ENCODE data around the gene LTK. TPM values are rescaled to one million over a fixed set of nuclear protein-coding genes. Genes with fewer than 3 reads are reported as not detected.

LTK gene
- total RNA-seq, 2 experiments from 2014 or later: 0.29 to 0.34 TPM

GRCh38 chr15:41494190-41494921, 19.3 kb downstream of the LTK start:
- intact Hi-C loops (cut with micrococcal nuclease): loop anchor here (5.0 to 10.0 kb wide), 4 partner anchors 63 to 200 kb away; partner anchors contain the start of genes NUSAP1, OIP5, RTF1 and TYRO3
- POLR2A ChIA-PET: interaction anchor here (0.7 kb wide), 1 partner anchor 8 kb away, joined by 4 read pairs; no protein-coding TSS in a partner anchor
- H3K4me3 Mint-ChIP-seq: peak overlapping the region; percentile 61
- peaks cover 39% of the 10 kb centered on the region for H3K27me3 Mint-ChIP-seq
- H3K4me1 Mint-ChIP-seq (ENCODE audit: low read depth): peaks cover 30% of the 10 kb centered on the region
- peaks cover 3% of the 10 kb centered on the region for H3K9me3 Mint-ChIP-seq
- DNase-seq: peak; percentile 60
- H3K36me3 Mint-ChIP-seq: peaks cover 3% of the 10 kb centered on the region
- no peak overlapping the region for H3K27ac Mint-ChIP-seq
- CTCF ChIA-PET: interaction anchor here (1.9 kb wide), 1 partner anchor 28 kb away, joined by 9 read pairs; no protein-coding TSS in a partner anchor

GRCh38 chr15:41493902-41494189, 19.8 kb downstream of the LTK start:
- CTCF ChIA-PET: interaction anchor here (1.9 kb wide), 1 partner anchor 28 kb away, joined by 9 read pairs; no protein-coding TSS in a partner anchor
- Mint-ChIP-seq H3K27me3 (peaks cover 36% of the 10 kb centered on the region), H3K4me3 (no peak overlapping the region), H3K27ac (no peak overlapping the region), H3K4me1 (ENCODE audit: low read depth) (peaks cover 33% of the 10 kb centered on the region), H3K36me3 (peaks cover 3% of the 10 kb centered on the region), H3K9me3 (peaks cover 3% of the 10 kb centered on the region)
- intact Hi-C loops (cut with micrococcal nuclease): loop anchor here (1.0 to 10.0 kb wide), 6 partner anchors 63 to 479 kb away; partner anchors contain the start of genes CHP1, EHD4, NUSAP1 and OIP5
- POLR2A ChIA-PET: interaction anchor here (0.7 to 0.9 kb wide), 2 partner anchors 8 to 19 kb away, joined by 3 to 4 read pairs; no protein-coding TSS in a partner anchor
- no peak for DNase-seq

- CTCF ChIA-PET: interaction anchor here (1.9 kb wide), 1 partner anchor 27 kb away, joined by 9 read pairs; no protein-coding TSS in a partner anchor
- H3K27me3 Mint-ChIP-seq: peaks cover 31% of the 10 kb centered on the region
- POLR2A ChIA-PET: interaction anchor here (0.6 to 1.4 kb wide), 4 partner anchors 9 to 22 kb away, joined by 3 to 6 read pairs (median 4); no protein-coding TSS in a partner anchor
- H3K4me3 Mint-ChIP-seq: peak within 1 kb of the TSS; percentile 67
- peaks cover 36% of the 10 kb centered on the region for H3K4me1 Mint-ChIP-seq (ENCODE audit: low read depth)
- H3K9me3 Mint-ChIP-seq: peaks cover 3% of the 10 kb centered on the region
- peak within 1 kb of the TSS; percentile 61 for H3K27ac Mint-ChIP-seq
- DNase-seq: peak; percentile 95
- intact Hi-C loops (cut with micrococcal nuclease): loop anchor here (1.0 to 10.0 kb wide), 6 partner anchors 64 to 479 kb away; partner anchors contain the start of genes CHP1, EHD4, NUSAP1 and OIP5
- H3K36me3 Mint-ChIP-seq: peaks cover 3% of the 10 kb centered on the region
Observed at GRCh38 chr15:41493205-41493901, 20.3 kb downstream of the LTK start, which contains the start of gene ITPKA. Gene ITPKA (plus strand): TSS chr15:41493874. CDS start chr15:41493928, 54 bp downstream.

- peaks cover 41% of the 10 kb centered on the region for H3K4me1 Mint-ChIP-seq (ENCODE audit: low read depth)
- POLR2A ChIA-PET: interaction anchor here (0.6 to 1.4 kb wide), 3 partner anchors 11 to 22 kb away, joined by 3 to 6 read pairs (median 5); no protein-coding TSS in a partner anchor
- intact Hi-C loops (cut with micrococcal nuclease): loop anchor here (1.0 to 10.0 kb wide), 6 partner anchors 65 to 480 kb away; partner anchors contain the start of genes CHP1, EHD4, NUSAP1 and OIP5
Observed at GRCh38 chr15:41492597-41493204, 20.9 kb downstream of the LTK start.

GRCh38 chr15:41491889-41492288, 21.7 kb downstream of the LTK start:
- POLR2A ChIA-PET: no interaction called here

More at GRCh38 chr15:41492597-41493204, 20.9 kb downstream of the LTK start:
- peaks cover 3% of the 10 kb centered on the region for H3K9me3 Mint-ChIP-seq
- H3K36me3 Mint-ChIP-seq: peaks cover 4% of the 10 kb centered on the region
- H3K4me3 Mint-ChIP-seq: peak overlapping the region; percentile 67
- CTCF ChIA-PET: interaction anchor here (1.9 kb wide), 1 partner anchor 26 kb away, joined by 9 read pairs; no protein-coding TSS in a partner anchor
- DNase-seq: no peak
- H3K27ac Mint-ChIP-seq: peak overlapping the region; percentile 61
- peaks cover 29% of the 10 kb centered on the region for H3K27me3 Mint-ChIP-seq

GRCh38 chr15:41490355-41490754, 23.3 kb downstream of the LTK start:
- DNase-seq: peak; percentile 71
- CTCF ChIA-PET: interaction anchor here (0.6 to 1.0 kb wide), 2 partner anchors 24 to 89 kb away, joined by 3 to 5 read pairs; no protein-coding TSS in a partner anchor
- Mint-ChIP-seq H3K27me3 (peaks cover 14% of the 10 kb centered on the region), H3K36me3 (peaks cover 4% of the 10 kb centered on the region), H3K27ac (peak overlapping the region; percentile 73), H3K4me3 (peak overlapping the region; percentile 10), H3K9me3 (peaks cover 3% of the 10 kb centered on the region), H3K4me1 (ENCODE audit: low read depth) (peaks cover 42% of the 10 kb centered on the region)
- POLR2A ChIA-PET: no interaction called here
- intact Hi-C loops (cut with micrococcal nuclease): loop anchor here (2.0 to 10.0 kb wide), 7 partner anchors 14 to 204 kb away; partner anchors contain the start of genes MGA, NUSAP1, OIP5 and RTF1

More at GRCh38 chr15:41491889-41492288, 21.7 kb downstream of the LTK start:
- H3K9me3 Mint-ChIP-seq: peaks cover 3% of the 10 kb centered on the region
- H3K36me3 Mint-ChIP-seq: peaks cover 4% of the 10 kb centered on the region
- no peak overlapping the region for H3K4me3 Mint-ChIP-seq
- DNase-seq: no peak
- no peak overlapping the region for H3K27ac Mint-ChIP-seq
- peaks cover 21% of the 10 kb centered on the region for H3K27me3 Mint-ChIP-seq
- peaks cover 42% of the 10 kb centered on the region for H3K4me1 Mint-ChIP-seq (ENCODE audit: low read depth)
- intact Hi-C loops (cut with micrococcal nuclease): loop anchor here (2.0 to 10.0 kb wide), 8 partner anchors 15 to 481 kb away; partner anchors contain the start of genes EHD4, MGA, NUSAP1 and OIP5
- CTCF ChIA-PET: interaction anchor here (0.6 kb wide), 1 partner anchor 26 kb away, joined by 3 read pairs; no protein-coding TSS in a partner anchor

GRCh38 chr15:41489641-41490040, 24.0 kb downstream of the LTK start:
- intact Hi-C loops (cut with micrococcal nuclease): loop anchor here (2.0 to 10.0 kb wide), 7 partner anchors 13 to 205 kb away; partner anchors contain the start of genes MGA, NUSAP1, OIP5 and RTF1
- H3K9me3 Mint-ChIP-seq: peaks cover 3% of the 10 kb centered on the region
- DNase-seq: no peak
- peaks cover 10% of the 10 kb centered on the region for H3K27me3 Mint-ChIP-seq
- H3K27ac Mint-ChIP-seq: peak overlapping the region; percentile 73
- no peak overlapping the region for H3K4me3 Mint-ChIP-seq
- peaks cover 4% of the 10 kb centered on the region for H3K36me3 Mint-ChIP-seq
- POLR2A ChIA-PET: no interaction called here
- H3K4me1 Mint-ChIP-seq (ENCODE audit: low read depth): peaks cover 39% of the 10 kb centered on the region
- CTCF ChIA-PET: no interaction called here

- CTCF ChIA-PET: no interaction called here
- intact Hi-C loops (cut with micrococcal nuclease): no loop called here
- POLR2A ChIA-PET: interaction anchor here (0.5 kb wide), 1 partner anchor 151 kb away, joined by 4 read pairs; no protein-coding TSS in a partner anchor
- H3K4me1 Mint-ChIP-seq (ENCODE audit: low read depth): peaks cover 50% of the 10 kb centered on the region
- DNase-seq: peak; percentile 59
- peak overlapping the region; percentile 20 for H3K4me3 Mint-ChIP-seq
- peaks cover 3% of the 10 kb centered on the region for H3K9me3 Mint-ChIP-seq
- H3K27me3 Mint-ChIP-seq: peaks cover 9% of the 10 kb centered on the region
- H3K27ac Mint-ChIP-seq: peak overlapping the region; percentile 57
- peaks cover 4% of the 10 kb centered on the region for H3K36me3 Mint-ChIP-seq
Observed at GRCh38 chr15:41487802-41488201, 25.8 kb downstream of the LTK start.

- Mint-ChIP-seq H3K27me3 (peaks cover 5% of the 10 kb centered on the region), H3K4me3 (no peak overlapping the region), H3K36me3 (peaks cover 5% of the 10 kb centered on the region), H3K27ac (no peak overlapping the region), H3K9me3 (peaks cover 3% of the 10 kb centered on the region), H3K4me1 (ENCODE audit: low read depth) (peaks cover 49% of the 10 kb centered on the region)
- intact Hi-C loops (cut with micrococcal nuclease): no loop called here
- CTCF ChIA-PET: no interaction called here
- POLR2A ChIA-PET: interaction anchor here (0.5 kb wide), 1 partner anchor 151 kb away, joined by 4 read pairs; no protein-coding TSS in a partner anchor
- no peak for DNase-seq
Observed at GRCh38 chr15:41487381-41487780, 26.2 kb downstream of the LTK start.

GRCh38 chr15:41486286-41486685, 27.3 kb downstream of the LTK start:
- intact Hi-C loops (cut with micrococcal nuclease): no loop called here
- Mint-ChIP-seq H3K4me3 (no peak overlapping the region), H3K4me1 (ENCODE audit: low read depth) (peaks cover 42% of the 10 kb centered on the region), H3K36me3 (peaks cover 10% of the 10 kb centered on the region), H3K9me3 (peaks cover 3% of the 10 kb centered on the region), H3K27ac (no peak overlapping the region), H3K27me3 (no peaks in the 10 kb centered on the region)
- no peak for DNase-seq
- ChIA-PET POLR2A (no interaction called here), CTCF (no interaction called here)
